ENCODE data around the gene ABCB6. TPM values are rescaled to one million over a fixed set of nuclear protein-coding genes. Genes with fewer than 3 reads are reported as not detected.

The ABCB6 gene
- total and polyA plus RNA-seq, 2 of the 8 experiments (the other 6 are each of a cell fraction or from before 2014, with no cell fraction given): 44.9 to 50.6 TPM

- TF ChIP-seq POLR2AphosphoS5 (IDR thresholded peaks at IDR 0.05; ENCODE audit: low read depth, low read length): no peak
- no peak for TF ChIP-seq HDAC2 (IDR thresholded peaks at IDR 0.05; ENCODE audit: borderline replicate concordance in 1 of 2, low read depth in 2 of 2, low read length in 2 of 2)
- TF ChIP-seq EGR1 (IDR thresholded peaks at IDR 0.05; ENCODE audit: borderline replicate concordance, low read depth, low read length): no peak
- no peak for TF ChIP-seq POU5F1 (IDR thresholded peaks at IDR 0.05; ENCODE audit: low read depth, low read length)
Observed at GRCh38 chr2:219183151-219183772, 35.5 kb downstream of the ABCB6 start (continued).

All from H1 (cell line).